GM19351 (cell line): Measurements from ENCODE around the gene SAP30L.

Experiments
- ATAC-seq: cut with Tn5 transposase; IDR thresholded peaks from one replicate; pipeline ENCODE4 v1.9.1; 2021; ENCODE audit warnings: mild to moderate bottlenecking, moderate library complexity; ENCODE audit not compliant: unreplicated experiment

Gene SAP30L

GRCh38 chr5:154418344-154418820 is 27.4 kb upstream of the SAP30L start:
- no peak for ATAC-seq

GRCh38 chr5:154419236-154419635 is 26.6 kb upstream of the SAP30L start:
- ATAC-seq, result no peak

GRCh38 chr5:154421868-154422267 is 23.9 kb upstream of the SAP30L start:
- ATAC-seq, result no peak

GRCh38 chr5:154422298-154422697 is 23.5 kb upstream of the SAP30L start:
- no peak for ATAC-seq

GRCh38 chr5:154428208-154428607 is 17.6 kb upstream of the SAP30L start:
- ATAC-seq, result no peak

- ATAC-seq, result no peak
Measured at GRCh38 chr5:154429341-154429740, 16.5 kb upstream of the SAP30L start.

- no peak for ATAC-seq
Measured at GRCh38 chr5:154430466-154430865, 15.3 kb upstream of the SAP30L start.

- ATAC-seq, result no peak
Measured at GRCh38 chr5:154430961-154431630, 14.7 kb upstream of the SAP30L start.

- ATAC-seq, result no peak
Measured at GRCh38 chr5:154435226-154435625, 10.6 kb upstream of the SAP30L start.

- ATAC-seq, result no peak
Measured at GRCh38 chr5:154437281-154437965, 8.4 kb upstream of the SAP30L start.

- ATAC-seq, result no peak
Measured at GRCh38 chr5:154440540-154440939, 5.3 kb upstream of the SAP30L start.

GRCh38 chr5:154442801-154443200 is 3.0 kb upstream of the SAP30L start:
- no peak for ATAC-seq

GRCh38 chr5:154444556-154445421 is 1.0 kb upstream of the SAP30L start:
- peak; percentile 17 for ATAC-seq

- peak; percentile 22 for ATAC-seq
Measured at GRCh38 chr5:154446195-154447088, 645 bp downstream of the SAP30L start.

GRCh38 chr5:154447089-154447725 is 1.4 kb downstream of the SAP30L start:
- no peak for ATAC-seq

GRCh38 chr5:154449786-154450185 is 4.0 kb downstream of the SAP30L start:
- ATAC-seq, result no peak

- no peak for ATAC-seq
Measured at GRCh38 chr5:154451957-154452356, 6.2 kb downstream of the SAP30L start.

- ATAC-seq, result no peak
Measured at GRCh38 chr5:154455585-154455984, 9.8 kb downstream of the SAP30L start.

- no peak for ATAC-seq
Measured at GRCh38 chr5:154456540-154456939, 10.7 kb downstream of the SAP30L start.

- ATAC-seq, result no peak
Measured at GRCh38 chr5:154459015-154459414, 13.2 kb downstream of the SAP30L start.
